HepG2 (cell line): ENCODE results near the gene IGSF8. TPM values are rescaled to one million over a fixed set of nuclear protein-coding genes. Genes with fewer than 3 reads are reported as not detected.

Experiments used
- ATAC-seq: fragments of 200-7000 bp; cut with Tn5 transposase; 3 replicates; pipeline ENCODE4 v1.9.1; 2020; ENCODE audit warnings: mild to moderate bottlenecking, moderate library complexity
- BruUV-seq: library from RNA; stranded (reverse); fragments of 400-500 nt; replicated peaks from 2 replicates; lab custom pipeline; 2021; lab: Mats Ljungman, UMichigan
- CTCF ChIA-PET: fragments of 300-600 bp; formaldehyde crosslinking; extraction: SDS; loops from one replicate; lab custom pipeline; 2021; ENCODE audit warnings: low total read pairs, inconsistent platforms, low intra/inter-chr PET ratio; lab: Yijun Ruan, JAX
- POLR2A ChIA-PET: fragments of 350-600 bp; sonication (Branson Sonifier 250); formaldehyde crosslinking; loops from one replicate; lab custom pipeline; 2020; ENCODE audit warnings: antibody characterized with exemption, inconsistent platforms; lab: Yijun Ruan, JAX
- DNase-seq: peaks from one replicate; pipeline ENCODE4 v3.0.0-alpha.2; 2015; ENCODE audit warnings: low spot score
- FAIRE-seq: peaks from 3 replicates; lab custom pipeline; 2011; peaks lifted over from hg19 to GRCh38; lab: Jason Lieb, UNC
- H2AFZ ChIP-seq: one replicate; pipeline ENCODE4 v1.6.1; 2011; ENCODE audit warnings: low read length, inconsistent platforms
- H3K27ac ChIP-seq: fragments of 300-600 bp; 3 replicates; pipeline ENCODE4 v1.8.0; 2011; ENCODE audit warnings: mixed run types, mild to moderate bottlenecking, mixed read lengths, low read length, inconsistent platforms; ENCODE audit not compliant: insufficient read depth; ENCODE audit errors: extremely low read length
- H3K27me3 ChIP-seq, 2 experiments: fragments of 200-600 bp in 1 of 2; 2 replicates in 1 of 2; 3 replicates in 1 of 2; pipeline versions ENCODE4 v1.6.0 to v1.8.0; 2011; ENCODE audit warnings: low read length in 2 of 2, mild to moderate bottlenecking in 2 of 2, moderate library complexity in 2 of 2, inconsistent platforms in 1 of 2; ENCODE audit not compliant: insufficient read depth in 2 of 2, control insufficient read depth in 1 of 2
- H3K36me3 ChIP-seq, 2 experiments: fragments of 200-600 bp in 1 of 2; replicated peaks in 1 of 2; 2 replicates in 1 of 2; 3 replicates in 1 of 2; pipeline versions ENCODE4 v1.5.1 to v1.8.0; 2011; ENCODE audit warnings: low read length in 2 of 2, inconsistent platforms in 1 of 2; ENCODE audit not compliant: insufficient read depth in 2 of 2, control insufficient read depth in 1 of 2
- H3K4me1 ChIP-seq: 2 replicates; pipeline ENCODE4 v1.5.1; 2012; ENCODE audit warnings: low read length, inconsistent platforms; ENCODE audit not compliant: insufficient read depth
- H3K4me2 ChIP-seq: 2 replicates; pipeline ENCODE4 v1.6.0; 2011; ENCODE audit warnings: low read depth, low read length, inconsistent platforms
- H3K4me3 ChIP-seq, 3 experiments: fragments of 200-600 bp in 1 of 3; sonication (generic), shearing (Covaris generic) in 1 of 3; replicated peaks in 1 of 3; 2 replicates each; pipeline ENCODE4 v1.5.1; 2011 to 2016; ENCODE audit warnings: low read length in 3 of 3, inconsistent platforms in 2 of 3, low read depth in 2 of 3, mild to moderate bottlenecking in 2 of 3, control low read depth in 1 of 3, mixed read lengths in 1 of 3; ENCODE audit not compliant: insufficient read depth in 1 of 3
- H3K79me2 ChIP-seq: one replicate; pipeline ENCODE4 v1.6.1; 2011; ENCODE audit warnings: low read length, inconsistent platforms; ENCODE audit not compliant: insufficient read depth
- H3K9ac ChIP-seq: 2 replicates; pipeline ENCODE4 v1.6.0; 2011; ENCODE audit warnings: mild to moderate bottlenecking, low read depth, low read length, inconsistent platforms; ENCODE audit not compliant: insufficient read depth
- H3K9me3 ChIP-seq: 2 replicates; pipeline ENCODE4 v1.5.1; 2012; ENCODE audit warnings: mild to moderate bottlenecking, low read length
- H4K20me1 ChIP-seq: 2 replicates; pipeline ENCODE4 v1.6.0; 2011; ENCODE audit warnings: inconsistent platforms, mild to moderate bottlenecking, low read length, moderate library complexity; ENCODE audit not compliant: insufficient read depth
- ISX ChIP-seq: sonication (generic); formaldehyde crosslinking; conservative IDR thresholded peaks from 2 replicates; pipeline ENCODE4 v1.5.0; 2020; ENCODE audit warnings: missing genetic modification reagents
- JUNB ChIP-seq: sonication (generic); formaldehyde crosslinking; IDR thresholded peaks from 2 replicates; pipeline ENCODE4 v1.8.0; 2022; ENCODE audit warnings: missing genetic modification reagents, mild to moderate bottlenecking, borderline replicate concordance
- MIXL1 ChIP-seq: IDR thresholded peaks from 2 replicates; pipeline ENCODE4 v1.6.1; 2016
- MLXIP ChIP-seq: sonication (generic); formaldehyde crosslinking; IDR thresholded peaks from 2 replicates; pipeline ENCODE4 v1.9.0; 2021; ENCODE audit warnings: missing genetic modification reagents, borderline replicate concordance
- MTA1 ChIP-seq: sonication (generic); formaldehyde crosslinking; IDR thresholded peaks from 2 replicates; pipeline ENCODE4 v1.4.0; 2020; ENCODE audit warnings: missing genetic modification reagents, mild to moderate bottlenecking, borderline replicate concordance
- POGK ChIP-seq: sonication (generic); formaldehyde crosslinking; conservative IDR thresholded peaks from 2 replicates; pipeline ENCODE4 v1.8.0; 2022; ENCODE audit warnings: mild to moderate bottlenecking, moderate library complexity, missing genetic modification reagents
- SNRNP70 ChIP-seq: fragments of 200-400 bp; formaldehyde crosslinking; IDR thresholded peaks from 2 replicates; pipeline ENCODE4 v1.6.1; 2017; ENCODE audit warnings: mild to moderate bottlenecking, low read depth, low read length, moderate library complexity
- TAF15 ChIP-seq: fragments of 200-400 bp; formaldehyde crosslinking; IDR thresholded peaks from one replicate; pipeline ENCODE4 v1.6.1; 2018; ENCODE audit warnings: mild to moderate bottlenecking, low read depth, low read length; ENCODE audit not compliant: poor library complexity, severe bottlenecking
- ZBTB2 ChIP-seq: sonication (generic); formaldehyde crosslinking; IDR thresholded peaks from 2 replicates; pipeline ENCODE4 v1.8.0; 2022; ENCODE audit warnings: low read depth, missing genetic modification reagents
- ZNF678 ChIP-seq: sonication (generic); formaldehyde crosslinking; IDR thresholded peaks from 2 replicates; pipeline ENCODE4 v1.4.0; 2020; ENCODE audit warnings: mild to moderate bottlenecking, missing genetic modification reagents
- ZNF788 ChIP-seq: sonication (generic); formaldehyde crosslinking; IDR thresholded peaks from 2 replicates; pipeline ENCODE4 v1.5.0; 2020; ENCODE audit warnings: mild to moderate bottlenecking, missing genetic modification reagents, borderline replicate concordance
- WGBS: methylation state at CpG from one replicate; pipeline ENCODE4 v1.1.6; 2017; ENCODE audit warnings: low lambda C conversion rate; 5-methylcytosine and 5-hydroxymethylcytosine counted together
- in situ Hi-C: cut with HindIII; loops from 2 replicates; pipeline ENCODE4 v1.10.0; 2017; ENCODE audit warnings: low pct_unique_long_range_greater_than_20kb; ENCODE audit not compliant: extremely low pct_ligation_motif_present
- intact Hi-C: fragments of 100-400 bp; cut with micrococcal nuclease; formaldehyde crosslinking; loops from one replicate; pipeline ENCODE4 v1.10.0; 2022; ENCODE audit not compliant: unreplicated experiment
- polyA plus RNA-seq, 8 experiments: library from polyadenylated mRNA; depleted of rRNA in 3 of 8; stranded (reverse) in 7 of 8; unstranded in 1 of 8; fragments of >200 nt; fragmentation: Illumina TruSeq in 4 of 8; extraction: Trizol in 4 of 8; gene quantifications; 2 replicates each; pipeline versions ENCODE4 v1.2.1 to v1.2.3, GENCODE V29; 2011 to 2016; ENCODE audit warnings: low read depth in 4 of 8, missing spikeins in 1 of 8, mixed read lengths in 1 of 8; ENCODE audit not compliant: insufficient read depth in 1 of 8
- total RNA-seq, 5 experiments: library from RNA; depleted of rRNA; stranded (reverse); fragments of >200 nt; fragmentation: Illumina TruSeq; extraction: Trizol; gene quantifications; 2 replicates each; pipeline ENCODE4 v1.2.3, GENCODE V29; 2016; ENCODE audit warnings: low read depth in 1 of 5

The IGSF8 gene
- total and polyA plus RNA-seq, 2 of the 13 experiments (the other 11 are each of a cell fraction or from before 2014, with no cell fraction given): 24.0 to 41.0 TPM

GRCh38 chr1:160115545-160116282, 17.3 kb upstream of the IGSF8 start, which contains the start of gene ATP1A2:
TSS of gene ATP1A2 (plus strand) at chr1:160115759. CDS start at chr1:160115862, 103 bp downstream.
- POLR2A ChIA-PET: no interaction called here
- ATAC-seq (no peak), FAIRE-seq (no peak), DNase-seq (no peak)
- CTCF ChIA-PET: no interaction called here
- H3K9ac ChIP-seq: no peak within 1 kb of the TSS
- H3K4me2 ChIP-seq: peak within 1 kb of the TSS; percentile 36; the same call in 1 of the 2 replicates
- H3K27ac ChIP-seq: no peak within 1 kb of the TSS
- in situ Hi-C loops: no loop called here
- intact Hi-C loops: no loop called here
- H4K20me1 ChIP-seq: no peaks in the 10 kb centered on the region
- no peak for TF ChIP-seq ZBTB2 (CRISPR knock-in tag)
- H3K27me3 ChIP-seq: no peaks in the 10 kb centered on the region; a peak in 1 of 5 replicates
- H3K4me3 ChIP-seq: peak within 1 kb of the TSS in 1 of 3 experiments; percentile 28; a peak in 1 of 6 replicates
- H3K36me3 ChIP-seq: no peaks in the 10 kb centered on the region
- H3K9me3 ChIP-seq: no peaks in the 10 kb centered on the region
- no TSS peak for BruUV-seq
- H2AFZ ChIP-seq: no peak within 1 kb of the TSS
- 32% methylated on average over 15 of the region's 16 CpGs for WGBS
- no peaks in the 10 kb centered on the region for H3K79me2 ChIP-seq
- H3K4me1 ChIP-seq: peaks cover 68% of the 10 kb centered on the region

GRCh38 chr1:160114085-160114484, 15.7 kb upstream of the IGSF8 start:
- in situ Hi-C loops: no loop called here
- WGBS: 58% methylated on average over 4 of the region's 4 CpGs
- ATAC-seq (no peak), FAIRE-seq (no peak), DNase-seq (no peak)
- Histone ChIP-seq H4K20me1 (no peaks in the 10 kb centered on the region), H3K79me2 (no peaks in the 10 kb centered on the region), H3K9me3 (no peaks in the 10 kb centered on the region), H3K9ac (no peak overlapping the region), H3K4me1 (peaks cover 84% of the 10 kb centered on the region), H3K36me3 (no peaks in the 10 kb centered on the region), H3K4me2 (no peak overlapping the region), H2AFZ (no peak overlapping the region), H3K27me3 (no peaks in the 10 kb centered on the region; a peak in 1 of 5 replicates), H3K27ac (no peak overlapping the region), H3K4me3 (no peak overlapping the region)
- intact Hi-C loops: no loop called here
- CTCF ChIA-PET: no interaction called here
- POLR2A ChIA-PET: no interaction called here
- BruUV-seq: no TSS peak
- TF ChIP-seq MLXIP (CRISPR knock-in tag) (no peak), TAF15 (no peak), SNRNP70 (no peak), ZNF788 (CRISPR knock-in tag) (no peak), ZNF678 (CRISPR knock-in tag) (no peak), MIXL1 (no peak), MTA1 (no peak), JUNB (no peak), ISX (CRISPR knock-in tag) (no peak), POGK (no peak)
